Measurements from ENCODE around the gene MAP3K6. TPM values are rescaled to one million over a fixed set of nuclear protein-coding genes. Genes with fewer than 3 reads are reported as not detected.

The MAP3K6 gene
- polyA plus RNA-seq, 1 donor, result 6.5 TPM

- H3K36me3 ChIP-seq (ENCODE audit: control insufficient read depth, insufficient read depth, low read length), result no peaks in the 10 kb centered on the region
- peaks cover 20% of the 10 kb centered on the region for H3K4me1 ChIP-seq (ENCODE audit: control insufficient read depth, insufficient read depth, low read length)
- peaks cover 31% of the 10 kb centered on the region for H3K27me3 ChIP-seq (ENCODE audit: control insufficient read depth, insufficient read depth, low read length)
- no peak for DNase-seq
- H3K4me3 ChIP-seq (ENCODE audit: low read length), result no peak overlapping the region
- H3K27ac ChIP-seq (ENCODE audit: low read length), result no peak overlapping the region
- no CpG with 5 or more reads among the region's 13 CpGs for WGBS (ENCODE audit: insufficient coverage, low lambda C conversion rate)
- peaks cover 7% of the 10 kb centered on the region for H3K9me3 ChIP-seq (ENCODE audit: control insufficient read depth, low read depth, low read length)
These were observed 10.5 kb downstream of the MAP3K6 start for GRCh38 chr1:27356277-27356618.

GRCh38 chr1:27355683-27356082 lies 11.1 kb downstream of the MAP3K6 start:
- H3K27me3 ChIP-seq (ENCODE audit: control insufficient read depth, insufficient read depth, low read length), result peaks cover 31% of the 10 kb centered on the region
- H3K9me3 ChIP-seq (ENCODE audit: control insufficient read depth, low read depth, low read length), result peaks cover 8% of the 10 kb centered on the region
- no peak overlapping the region for H3K4me3 ChIP-seq (ENCODE audit: low read length)
- WGBS (ENCODE audit: insufficient coverage, low lambda C conversion rate), result 100% methylated on average over 1 of the region's 5 CpGs
- H3K27ac ChIP-seq (ENCODE audit: low read length), result no peak overlapping the region
- H3K36me3 ChIP-seq (ENCODE audit: control insufficient read depth, insufficient read depth, low read length), result no peaks in the 10 kb centered on the region
- H3K4me1 ChIP-seq (ENCODE audit: control insufficient read depth, insufficient read depth, low read length), result peaks cover 26% of the 10 kb centered on the region
- no peak for DNase-seq

- peaks cover 13% of the 10 kb centered on the region for H3K9me3 ChIP-seq (ENCODE audit: control insufficient read depth, low read depth, low read length)
- no peak for DNase-seq
- no peak overlapping the region for H3K27ac ChIP-seq (ENCODE audit: low read length)
- WGBS (ENCODE audit: insufficient coverage, low lambda C conversion rate), result no CpG with 5 or more reads among the region's 3 CpGs
- peaks cover 29% of the 10 kb centered on the region for H3K27me3 ChIP-seq (ENCODE audit: control insufficient read depth, insufficient read depth, low read length)
- peaks cover 30% of the 10 kb centered on the region for H3K4me1 ChIP-seq (ENCODE audit: control insufficient read depth, insufficient read depth, low read length)
- H3K36me3 ChIP-seq (ENCODE audit: control insufficient read depth, insufficient read depth, low read length), result no peaks in the 10 kb centered on the region
- no peak overlapping the region for H3K4me3 ChIP-seq (ENCODE audit: low read length)
These were observed 13.1 kb downstream of the MAP3K6 start for GRCh38 chr1:27353629-27354028.

GRCh38 chr1:27353166-27353565 lies 13.6 kb downstream of the MAP3K6 start:
- peaks cover 30% of the 10 kb centered on the region for H3K4me1 ChIP-seq (ENCODE audit: control insufficient read depth, insufficient read depth, low read length)
- no peaks in the 10 kb centered on the region for H3K36me3 ChIP-seq (ENCODE audit: control insufficient read depth, insufficient read depth, low read length)

GRCh38 chr1:27351541-27352107 lies 15.1 kb downstream of the MAP3K6 start:
- Histone ChIP-seq H3K4me1 (ENCODE audit: control insufficient read depth, insufficient read depth, low read length) (peaks cover 25% of the 10 kb centered on the region), H3K9me3 (ENCODE audit: control insufficient read depth, low read depth, low read length) (peaks cover 8% of the 10 kb centered on the region), H3K27ac (ENCODE audit: low read length) (no peak overlapping the region), H3K36me3 (ENCODE audit: control insufficient read depth, insufficient read depth, low read length) (no peaks in the 10 kb centered on the region), H3K4me3 (ENCODE audit: low read length) (peak overlapping the region; percentile 23), H3K27me3 (ENCODE audit: control insufficient read depth, insufficient read depth, low read length) (peaks cover 18% of the 10 kb centered on the region)
- no CpG with 5 or more reads among the region's 8 CpGs for WGBS (ENCODE audit: insufficient coverage, low lambda C conversion rate)
- DNase-seq, result peak in 1 of 2 donors; percentile 70

More at GRCh38 chr1:27353166-27353565, 13.6 kb downstream of the MAP3K6 start:
- no peak overlapping the region for H3K4me3 ChIP-seq (ENCODE audit: low read length)
- no peak for DNase-seq
- H3K27ac ChIP-seq (ENCODE audit: low read length), result no peak overlapping the region
- no CpG with 5 or more reads among the region's 13 CpGs for WGBS (ENCODE audit: insufficient coverage, low lambda C conversion rate)
- H3K9me3 ChIP-seq (ENCODE audit: control insufficient read depth, low read depth, low read length), result peaks cover 13% of the 10 kb centered on the region
- H3K27me3 ChIP-seq (ENCODE audit: control insufficient read depth, insufficient read depth, low read length), result peaks cover 25% of the 10 kb centered on the region

- Histone ChIP-seq H3K4me3 (ENCODE audit: low read length) (peak overlapping the region; percentile 23), H3K4me1 (ENCODE audit: control insufficient read depth, insufficient read depth, low read length) (peaks cover 25% of the 10 kb centered on the region), H3K27ac (ENCODE audit: low read length) (no peak overlapping the region), H3K36me3 (ENCODE audit: control insufficient read depth, insufficient read depth, low read length) (no peaks in the 10 kb centered on the region), H3K27me3 (ENCODE audit: control insufficient read depth, insufficient read depth, low read length) (peaks cover 18% of the 10 kb centered on the region), H3K9me3 (ENCODE audit: control insufficient read depth, low read depth, low read length) (peaks cover 6% of the 10 kb centered on the region)
- DNase-seq, result peak; percentile 45 to 73
- no CpG with 5 or more reads among the region's 62 CpGs for WGBS (ENCODE audit: insufficient coverage, low lambda C conversion rate)
These were observed 15.9 kb downstream of the MAP3K6 start for GRCh38 chr1:27350663-27351540.

- no peak overlapping the region for H3K27ac ChIP-seq (ENCODE audit: low read length)
These were observed 16.7 kb downstream of the MAP3K6 start for GRCh38 chr1:27349784-27350662.

GRCh38 chr1:27348861-27349783 lies 17.6 kb downstream of the MAP3K6 start:
- Histone ChIP-seq H3K4me1 (ENCODE audit: control insufficient read depth, insufficient read depth, low read length) (peaks cover 25% of the 10 kb centered on the region), H3K27ac (ENCODE audit: low read length) (no peak overlapping the region), H3K9me3 (ENCODE audit: control insufficient read depth, low read depth, low read length) (peaks cover 6% of the 10 kb centered on the region), H3K27me3 (ENCODE audit: control insufficient read depth, insufficient read depth, low read length) (peaks cover 18% of the 10 kb centered on the region), H3K36me3 (ENCODE audit: control insufficient read depth, insufficient read depth, low read length) (no peaks in the 10 kb centered on the region), H3K4me3 (ENCODE audit: low read length) (peak overlapping the region; percentile 48)
- no CpG with 5 or more reads among the region's 51 CpGs for WGBS (ENCODE audit: insufficient coverage, low lambda C conversion rate)
- DNase-seq, result peak; percentile 53 to 89

More at GRCh38 chr1:27349784-27350662, 16.7 kb downstream of the MAP3K6 start:
- Histone ChIP-seq H3K9me3 (ENCODE audit: control insufficient read depth, low read depth, low read length) (peaks cover 6% of the 10 kb centered on the region), H3K27me3 (ENCODE audit: control insufficient read depth, insufficient read depth, low read length) (peaks cover 18% of the 10 kb centered on the region), H3K36me3 (ENCODE audit: control insufficient read depth, insufficient read depth, low read length) (no peaks in the 10 kb centered on the region), H3K4me1 (ENCODE audit: control insufficient read depth, insufficient read depth, low read length) (peaks cover 25% of the 10 kb centered on the region), H3K4me3 (ENCODE audit: low read length) (peak overlapping the region; percentile 48)
- DNase-seq, result peak; percentile 79 to 90
- no CpG with 5 or more reads among the region's 84 CpGs for WGBS (ENCODE audit: insufficient coverage, low lambda C conversion rate)

- no peaks in the 10 kb centered on the region for H3K36me3 ChIP-seq (ENCODE audit: control insufficient read depth, insufficient read depth, low read length)
- H3K4me1 ChIP-seq (ENCODE audit: control insufficient read depth, insufficient read depth, low read length), result peaks cover 35% of the 10 kb centered on the region
- H3K4me3 ChIP-seq (ENCODE audit: low read length), result no peak overlapping the region
- WGBS (ENCODE audit: insufficient coverage, low lambda C conversion rate), result no CpG with 5 or more reads among the region's 14 CpGs
- H3K27ac ChIP-seq (ENCODE audit: low read length), result no peak overlapping the region
- peaks cover 18% of the 10 kb centered on the region for H3K27me3 ChIP-seq (ENCODE audit: control insufficient read depth, insufficient read depth, low read length)
- no peak for DNase-seq
- peaks cover 6% of the 10 kb centered on the region for H3K9me3 ChIP-seq (ENCODE audit: control insufficient read depth, low read depth, low read length)
These were observed 19.7 kb downstream of the MAP3K6 start for GRCh38 chr1:27346991-27347624.
